ENCODE data around the gene HEATR5B. TPM values are rescaled to one million over a fixed set of nuclear protein-coding genes. Genes with fewer than 3 reads are reported as not detected.
A peak's percentile ranks its signal among the peaks of the same experiment; 100 is the strongest.

Gene HEATR5B
- polyA plus RNA-seq = 10 to 100 TPM in 1 of 3 donors, 1 to 10 TPM in 2; 6.2 to 14.5 (median 6.5) TPM

DNA sequence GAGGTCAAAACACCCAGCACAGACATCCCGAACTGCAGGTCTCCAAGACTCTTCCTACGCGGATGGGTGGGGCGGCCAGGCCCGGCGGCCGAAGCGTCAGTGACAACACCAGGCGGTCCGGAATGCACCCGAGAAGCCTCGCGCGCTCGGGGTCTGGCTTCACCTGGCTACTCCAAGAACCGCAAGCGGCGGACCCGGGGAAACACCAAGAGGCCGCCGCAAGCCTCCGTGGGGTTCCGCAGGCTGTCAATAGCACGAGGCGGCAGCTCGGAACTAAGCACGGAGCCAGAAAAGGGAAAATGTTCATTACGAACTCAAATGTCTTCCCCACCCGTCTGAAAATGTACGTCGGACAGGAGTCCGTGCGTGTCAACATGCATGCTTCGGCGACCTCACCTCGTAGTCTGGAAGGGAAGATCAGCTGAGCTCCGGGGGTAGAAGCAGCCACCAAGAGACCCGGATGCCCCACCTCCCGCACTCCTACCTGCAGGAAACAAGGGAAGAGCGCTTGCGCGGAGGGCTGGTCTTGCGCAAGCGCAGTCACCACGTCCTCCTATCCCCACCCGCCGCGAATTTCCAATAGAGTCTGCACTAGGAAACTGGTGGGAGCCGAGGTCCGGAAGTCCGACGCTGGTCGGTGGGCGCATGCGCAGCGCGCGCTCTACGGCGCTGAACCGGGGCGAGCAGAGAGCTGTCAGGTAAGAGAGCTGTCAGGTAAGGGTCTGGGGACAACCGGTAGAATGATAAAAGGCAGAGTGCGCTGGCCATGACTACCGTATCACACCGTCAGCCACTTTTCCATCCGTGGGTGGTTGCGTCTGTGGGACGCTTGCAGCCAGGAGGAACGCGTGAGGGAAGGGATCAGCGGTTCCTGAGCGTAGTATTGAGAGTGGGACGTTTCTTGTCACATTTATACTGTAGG is at the start of gene HEATR5B, which contains the start of gene GPATCH11:
Gene HEATR5B (minus strand): TSS at position 500 of the 922 bp plus-strand sequence. CDS start 958 bp downstream, outside the sequence.
Gene GPATCH11 (plus strand): TSS at position 646 of the 922 bp plus-strand sequence. CDS start 3,864 bp downstream, outside the sequence.
- Mint-ChIP-seq H3K27me3 (ENCODE audit: low read depth in 3 of 3) (peaks cover 2 to 5% (median 3%) of the 10 kb centered on the region in 3 donors), H3K27ac (no peak within 1 kb of the TSS), H3K36me3 (peaks cover 4 to 13% (median 8%) of the 10 kb centered on the region in 3 donors), H3K9me3 (no peaks in the 10 kb centered on the region), H3K4me3 (no peak within 1 kb of the TSS), H3K4me1 (peaks cover 11 to 29% of the 10 kb centered on the region in 2 donors)
- peak; percentile 88 to 91 (median 91) for DNase-seq

DNA sequence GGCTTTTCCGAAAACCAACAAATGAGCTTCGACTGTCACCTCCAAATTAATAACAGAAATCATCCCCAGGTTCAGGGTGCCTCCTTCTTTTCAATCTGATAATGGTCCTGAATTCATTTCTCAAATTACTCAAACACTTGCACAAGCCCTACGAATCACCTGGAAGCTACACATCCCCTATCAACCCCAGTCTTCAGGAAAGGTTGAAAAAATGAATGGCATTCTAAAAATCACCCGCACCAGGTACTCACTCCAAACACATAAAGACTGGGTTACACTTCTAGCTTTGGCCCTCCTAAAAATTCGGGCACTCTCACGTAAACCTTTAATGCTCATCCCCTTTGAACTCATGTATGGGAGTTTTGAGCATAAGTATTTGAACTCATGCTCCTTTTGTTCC is 48.7 kb upstream of the HEATR5B start:
- H3K4me3 Mint-ChIP-seq = no peak overlapping the region
- H3K27me3 Mint-ChIP-seq (ENCODE audit: low read depth in 3 of 3) = no peaks in the 10 kb centered on the region
- peaks cover 0 to 8% of the 10 kb centered on the region in 2 donors for H3K4me1 Mint-ChIP-seq
- H3K27ac Mint-ChIP-seq = no peak overlapping the region
- DNase-seq = no peak
- H3K36me3 Mint-ChIP-seq = peaks cover 27 to 53% (median 51%) of the 10 kb centered on the region in 3 donors
- H3K9me3 Mint-ChIP-seq = no peaks in the 10 kb centered on the region

DNA sequence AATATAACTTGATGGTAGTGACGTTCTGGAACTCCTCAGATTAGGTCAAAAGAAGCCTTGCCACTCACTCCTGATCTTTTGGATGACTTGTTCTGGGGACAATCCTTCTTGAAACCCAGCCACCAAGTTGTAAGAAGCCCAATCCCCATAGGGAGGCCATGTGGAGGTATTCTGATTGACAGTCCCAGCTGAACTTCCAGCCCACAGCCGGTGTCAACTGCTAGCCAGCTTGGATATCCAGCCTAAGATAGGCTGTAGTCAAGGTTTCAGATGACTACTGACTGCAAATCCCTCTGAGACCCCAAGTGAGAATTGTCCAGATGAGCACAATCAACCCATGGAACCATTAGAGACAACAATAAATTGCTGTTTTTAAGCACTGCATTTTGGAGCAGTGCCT is 41.2 kb upstream of the HEATR5B start:
- Mint-ChIP-seq H3K27me3 (ENCODE audit: low read depth in 3 of 3) (peaks cover 0 to 3% (median 0%) of the 10 kb centered on the region in 3 donors), H3K4me1 (peaks cover 3 to 14% of the 10 kb centered on the region in 2 donors), H3K4me3 (no peak overlapping the region), H3K36me3 (peaks cover 3 to 48% (median 27%) of the 10 kb centered on the region in 3 donors), H3K27ac (peak overlapping the region in 1 of 6 donors; percentile 32), H3K9me3 (no peaks in the 10 kb centered on the region)
- DNase-seq = no peak

GRCh38 chr2:37119157-37119556 is 35.0 kb upstream of the HEATR5B start:
- peaks cover 20 to 29% (median 21%) of the 10 kb centered on the region in 3 donors for H3K36me3 Mint-ChIP-seq
- H3K9me3 Mint-ChIP-seq = no peaks in the 10 kb centered on the region
- DNase-seq = no peak
- no peaks in the 10 kb centered on the region for H3K27me3 Mint-ChIP-seq (ENCODE audit: low read depth in 3 of 3)
- no peak overlapping the region for H3K27ac Mint-ChIP-seq
- H3K4me1 Mint-ChIP-seq = peaks cover 3 to 9% of the 10 kb centered on the region in 2 donors
- H3K4me3 Mint-ChIP-seq = no peak overlapping the region

DNA sequence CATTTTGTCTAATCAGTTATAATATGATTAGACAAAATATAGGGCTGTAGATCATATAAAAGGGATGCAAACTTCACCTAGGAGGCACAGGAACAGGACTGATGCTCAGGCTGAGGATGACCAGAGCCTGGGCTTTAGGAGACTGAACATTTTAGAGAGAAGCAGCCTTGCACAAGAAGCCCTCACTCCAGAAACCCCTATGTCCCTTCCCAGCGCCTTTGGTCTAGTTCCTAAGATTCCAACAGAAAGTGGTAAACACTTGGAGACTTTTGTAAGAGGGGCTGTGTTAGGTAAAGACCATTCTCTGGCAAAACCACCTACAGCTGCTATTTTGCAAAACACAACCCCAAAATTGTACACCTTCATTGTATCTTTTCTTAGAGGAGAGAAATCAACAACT is 33.4 kb upstream of the HEATR5B start:
- DNase-seq = no peak
- H3K4me3 Mint-ChIP-seq = no peak overlapping the region
- H3K4me1 Mint-ChIP-seq = peaks cover 3 to 9% of the 10 kb centered on the region in 2 donors
- H3K36me3 Mint-ChIP-seq = peaks cover 20 to 29% (median 26%) of the 10 kb centered on the region in 3 donors
- no peak overlapping the region for H3K27ac Mint-ChIP-seq
- H3K27me3 Mint-ChIP-seq (ENCODE audit: low read depth in 3 of 3) = no peaks in the 10 kb centered on the region
- H3K9me3 Mint-ChIP-seq = no peaks in the 10 kb centered on the region

- H3K36me3 Mint-ChIP-seq = peaks cover 30 to 48% (median 32%) of the 10 kb centered on the region in 3 donors
- no peaks in the 10 kb centered on the region for H3K27me3 Mint-ChIP-seq (ENCODE audit: low read depth in 3 of 3)
- H3K9me3 Mint-ChIP-seq = no peaks in the 10 kb centered on the region
- no peak for DNase-seq
- peaks cover 3 to 9% of the 10 kb centered on the region in 2 donors for H3K4me1 Mint-ChIP-seq
- no peak overlapping the region for H3K4me3 Mint-ChIP-seq
- no peak overlapping the region for H3K27ac Mint-ChIP-seq
Measured at GRCh38 chr2:37111958-37112357, 27.8 kb upstream of the HEATR5B start.

DNA sequence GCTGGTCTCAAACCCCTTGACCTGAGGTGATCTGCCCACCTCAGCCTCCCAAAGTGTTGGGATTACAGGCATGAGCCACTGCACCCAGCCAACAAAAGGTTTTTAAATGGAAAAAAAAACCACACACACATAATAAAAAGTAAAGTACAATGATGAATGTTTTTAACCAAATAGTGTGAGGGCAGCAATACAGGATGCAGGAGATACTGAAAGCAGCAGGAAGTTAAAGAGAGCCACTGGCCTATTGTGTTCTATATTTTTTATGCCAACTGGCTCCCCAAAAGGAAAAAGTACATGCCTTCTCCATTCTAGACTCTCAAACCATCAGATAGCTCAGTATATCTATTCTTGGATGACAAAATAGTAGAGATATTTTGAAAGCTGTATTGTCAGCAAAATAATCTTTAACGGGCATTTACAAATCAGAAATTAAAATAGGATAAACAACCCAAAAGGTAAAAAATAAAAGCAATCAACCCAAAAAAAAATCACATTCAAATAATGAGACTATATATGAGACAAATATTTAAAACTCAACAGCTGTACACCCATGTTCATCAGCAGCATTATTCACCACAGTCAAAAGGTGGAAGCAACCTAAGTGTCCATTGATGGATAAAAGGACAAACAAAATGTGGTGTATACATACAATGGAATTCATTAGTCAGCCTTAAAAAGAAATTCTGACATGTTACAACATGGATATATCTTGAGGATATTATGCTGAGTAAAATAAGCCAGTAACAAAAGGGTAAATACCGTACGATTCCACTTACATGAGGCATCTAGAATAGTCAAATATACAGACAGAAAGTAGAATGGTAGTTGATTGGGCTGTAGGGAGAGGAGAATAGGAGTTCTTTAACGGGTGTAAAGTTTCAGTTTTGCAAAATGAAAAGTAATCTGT is 26.4 kb upstream of the HEATR5B start:
- H3K4me1 Mint-ChIP-seq = no peaks in the 10 kb centered on the region
- H3K27me3 Mint-ChIP-seq (ENCODE audit: low read depth in 3 of 3) = no peaks in the 10 kb centered on the region
- H3K27ac Mint-ChIP-seq = no peak overlapping the region
- H3K9me3 Mint-ChIP-seq = no peaks in the 10 kb centered on the region
- DNase-seq = no peak
- H3K4me3 Mint-ChIP-seq = no peak overlapping the region
- peaks cover 27 to 49% (median 34%) of the 10 kb centered on the region in 3 donors for H3K36me3 Mint-ChIP-seq

DNA sequence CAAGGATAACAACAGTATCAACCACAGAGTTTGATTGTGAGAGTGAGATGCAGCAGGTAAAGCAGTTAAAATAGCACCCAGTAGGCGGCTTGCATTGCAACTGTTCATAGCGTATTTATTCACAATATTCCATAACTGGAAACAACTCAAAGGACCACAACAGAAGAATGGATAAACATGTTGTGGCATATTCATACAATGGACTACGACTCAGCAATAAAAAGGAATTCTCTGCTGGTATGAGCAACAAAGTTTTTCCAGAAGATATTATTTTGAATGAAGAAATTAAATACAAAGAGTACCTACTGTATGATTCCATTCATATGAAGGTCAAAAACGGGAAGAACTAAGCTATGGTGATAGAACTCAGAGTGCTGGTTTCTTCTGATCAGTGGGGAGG is 25.4 kb upstream of the HEATR5B start:
- H3K27ac Mint-ChIP-seq = peak overlapping the region in 1 of 6 donors; percentile 46
- no peaks in the 10 kb centered on the region for H3K4me1 Mint-ChIP-seq
- H3K9me3 Mint-ChIP-seq = no peaks in the 10 kb centered on the region
- no peak for DNase-seq
- no peak overlapping the region for H3K4me3 Mint-ChIP-seq
- H3K36me3 Mint-ChIP-seq = peaks cover 27 to 54% (median 43%) of the 10 kb centered on the region in 3 donors
- no peaks in the 10 kb centered on the region for H3K27me3 Mint-ChIP-seq (ENCODE audit: low read depth in 3 of 3)

DNA sequence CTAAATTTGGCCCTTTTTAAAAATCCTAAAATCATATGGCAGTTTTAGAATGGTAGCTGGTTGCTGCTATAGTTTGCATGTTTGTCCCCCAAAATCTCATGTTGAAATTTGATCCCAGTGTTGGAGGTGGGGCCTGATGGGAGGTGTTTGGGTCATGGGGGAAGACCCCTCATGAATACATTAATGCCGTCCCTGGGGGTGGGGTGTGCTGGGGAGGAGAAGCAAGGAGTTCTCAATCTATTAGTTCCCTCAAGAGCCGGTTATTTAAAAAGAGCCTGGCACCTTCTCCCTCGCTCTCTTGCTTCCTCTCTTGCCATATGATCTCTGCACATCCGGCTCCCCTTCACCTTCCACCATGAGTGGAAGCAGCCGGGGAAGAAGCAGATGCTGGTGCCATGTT is 21.0 kb upstream of the HEATR5B start:
- Mint-ChIP-seq H3K27me3 (ENCODE audit: low read depth in 3 of 3) (no peaks in the 10 kb centered on the region), H3K9me3 (no peaks in the 10 kb centered on the region), H3K4me3 (no peak overlapping the region), H3K36me3 (peaks cover 29 to 64% (median 37%) of the 10 kb centered on the region in 3 donors), H3K27ac (peak overlapping the region in 1 of 6 donors; percentile 35), H3K4me1 (no peaks in the 10 kb centered on the region)
- DNase-seq = no peak

- no peak overlapping the region for H3K4me3 Mint-ChIP-seq
- H3K27me3 Mint-ChIP-seq (ENCODE audit: low read depth in 3 of 3) = no peaks in the 10 kb centered on the region
- H3K36me3 Mint-ChIP-seq = peaks cover 26 to 62% (median 41%) of the 10 kb centered on the region in 3 donors
- H3K27ac Mint-ChIP-seq = no peak overlapping the region
- H3K4me1 Mint-ChIP-seq = no peaks in the 10 kb centered on the region
- DNase-seq = no peak
- H3K9me3 Mint-ChIP-seq = no peaks in the 10 kb centered on the region
Measured at GRCh38 chr2:37104178-37104577, 20.0 kb upstream of the HEATR5B start.

DNA sequence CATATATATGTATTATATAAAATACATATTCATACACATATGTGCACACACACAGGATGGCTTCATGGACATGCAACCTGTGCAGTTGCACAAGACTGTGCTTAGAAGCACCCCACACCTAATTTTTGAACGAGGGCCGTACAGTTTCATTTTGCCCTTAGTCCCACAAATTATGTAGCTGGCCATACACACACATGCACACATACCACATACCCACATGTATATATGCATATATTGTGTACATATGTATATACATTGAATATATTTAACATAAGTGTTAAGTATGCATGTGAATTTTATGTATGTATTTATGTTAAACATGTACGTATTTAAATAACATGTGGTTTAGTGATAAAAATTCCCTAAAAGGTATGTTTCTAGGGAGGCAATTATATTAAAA is 18.4 kb upstream of the HEATR5B start:
- Mint-ChIP-seq H3K27ac (no peak overlapping the region), H3K4me1 (no peaks in the 10 kb centered on the region), H3K36me3 (peaks cover 17 to 49% (median 34%) of the 10 kb centered on the region in 3 donors), H3K4me3 (no peak overlapping the region), H3K9me3 (no peaks in the 10 kb centered on the region), H3K27me3 (ENCODE audit: low read depth in 3 of 3) (no peaks in the 10 kb centered on the region)
- no peak for DNase-seq

- Mint-ChIP-seq H3K27ac (peak overlapping the region in 4 of 6 donors; percentile 7 to 73 (median 24)), H3K27me3 (ENCODE audit: low read depth in 3 of 3) (no peaks in the 10 kb centered on the region), H3K4me1 (no peaks in the 10 kb centered on the region), H3K4me3 (no peak overlapping the region), H3K36me3 (peaks cover 11 to 51% (median 25%) of the 10 kb centered on the region in 3 donors), H3K9me3 (no peaks in the 10 kb centered on the region)
- DNase-seq = no peak
Measured at GRCh38 chr2:37100054-37100453, 15.9 kb upstream of the HEATR5B start.

DNA sequence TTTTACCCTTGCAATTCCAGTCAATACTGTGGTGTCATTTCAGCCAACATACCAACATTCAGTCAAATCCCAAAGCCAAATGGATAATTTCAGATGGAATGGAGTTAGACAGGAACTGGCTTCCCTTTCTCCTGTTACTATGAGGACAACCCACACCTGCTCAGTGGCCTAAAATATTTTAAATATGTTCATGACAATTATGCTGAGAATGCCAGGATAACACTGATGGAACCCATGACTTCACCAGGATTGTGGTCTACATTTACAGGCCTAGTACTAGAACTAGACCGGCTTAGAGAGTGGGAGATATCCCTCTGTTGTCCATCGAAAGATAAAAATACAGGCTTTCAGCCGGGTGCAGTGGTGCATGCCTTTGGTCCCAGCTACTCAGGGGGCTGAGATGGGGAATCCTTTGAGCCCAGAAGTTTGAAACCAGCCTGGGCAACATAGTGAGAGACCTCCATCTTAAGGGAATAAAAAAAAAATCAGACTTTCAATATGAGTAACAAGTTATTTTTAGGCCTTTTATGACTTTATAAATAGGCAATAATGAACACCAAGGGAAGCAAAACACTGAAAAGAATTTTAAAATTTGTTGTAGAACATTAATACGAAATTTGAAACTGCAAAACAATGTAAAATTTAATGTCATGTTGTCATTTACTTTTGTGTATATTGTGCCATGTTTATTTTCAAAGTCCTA is 14.4 kb upstream of the HEATR5B start:
- Mint-ChIP-seq H3K27ac (no peak overlapping the region), H3K36me3 (peaks cover 16 to 52% (median 19%) of the 10 kb centered on the region in 3 donors), H3K4me3 (no peak overlapping the region), H3K9me3 (no peaks in the 10 kb centered on the region), H3K27me3 (ENCODE audit: low read depth in 3 of 3) (no peaks in the 10 kb centered on the region), H3K4me1 (no peaks in the 10 kb centered on the region)
- no peak for DNase-seq

Data from immature natural killer cell (primary cell).